SK-N-SH treated with all-trans-retinoic acid at 6 μM for 48 hours (cell line): ENCODE data around the gene GLDC.
"Not testable (repeated sequence)": the region's sequence is repeated elsewhere in the genome, so short reads cannot be mapped to it uniquely, and the experiment has no call there.

Source experiments
- ATAC-seq: fragments of 200-7000 bp; cut with Tn5 transposase; 3 replicates; pipeline ENCODE4 v1.9.1; 2020; ENCODE audit warnings: mild to moderate bottlenecking, moderate library complexity
- ARNTL ChIP-seq: fragments of 450-650 bp; formaldehyde crosslinking; IDR thresholded peaks from 2 replicates; pipeline ENCODE4 v1.5.0; 2020; ENCODE audit warnings: low read depth, mild to moderate bottlenecking, moderate library complexity, borderline replicate concordance
- BACH2 ChIP-seq: fragments of 250-450 bp; sonication (Bioruptor Pico); IDR thresholded peaks from 2 replicates; pipeline ENCODE4 v1.9.0; 2021; ENCODE audit warnings: mild to moderate bottlenecking, borderline replicate concordance
- ESRRG ChIP-seq: fragments of 250-450 bp; sonication (Bioruptor Pico); IDR thresholded peaks from 2 replicates; pipeline ENCODE4 v1.6.1; 2021; ENCODE audit warnings: mild to moderate bottlenecking
- ISL1 ChIP-seq: fragments of 250-450 bp; sonication (Bioruptor Pico); IDR thresholded peaks from 2 replicates; pipeline ENCODE4 v2.1.2; 2022; ENCODE audit warnings: mild to moderate bottlenecking, moderate library complexity
- PPARA ChIP-seq: fragments of 250-450 bp; sonication (Bioruptor Pico); IDR thresholded peaks from 2 replicates; pipeline ENCODE4 v1.5.0; 2020; ENCODE audit warnings: mild to moderate bottlenecking, borderline replicate concordance
- SNAI2 ChIP-seq: fragments of 250-450 bp; sonication (Bioruptor Pico); IDR thresholded peaks from 2 replicates; pipeline ENCODE4 v1.5.0; 2020; ENCODE audit warnings: mild to moderate bottlenecking, moderate library complexity
- TOX ChIP-seq: fragments of 250-450 bp; sonication (Bioruptor Pico); IDR thresholded peaks from 2 replicates; pipeline ENCODE4 v1.8.0; 2021; ENCODE audit warnings: mild to moderate bottlenecking, moderate library complexity, borderline replicate concordance
- ZC3H10 ChIP-seq: fragments of 250-450 bp; sonication (Bioruptor Pico); IDR thresholded peaks from 2 replicates; pipeline ENCODE4 v1.5.1; 2021; ENCODE audit warnings: mild to moderate bottlenecking, moderate library complexity
- ZFP3 ChIP-seq: fragments of 250-450 bp; sonication (Bioruptor Pico); IDR thresholded peaks from 2 replicates; pipeline ENCODE4 v1.5.0; 2020; ENCODE audit warnings: mild to moderate bottlenecking, moderate library complexity
- ZFP30 ChIP-seq: fragments of 450-650 bp; formaldehyde crosslinking; IDR thresholded peaks from 2 replicates; pipeline ENCODE4 v1.5.0; 2022; ENCODE audit warnings: mild to moderate bottlenecking, moderate library complexity
- ZNF70 ChIP-seq: fragments of 450-650 bp; formaldehyde crosslinking; IDR thresholded peaks from 2 replicates; pipeline ENCODE4 v1.5.0; 2020; ENCODE audit warnings: mild to moderate bottlenecking, moderate library complexity
- ZNF8 ChIP-seq: fragments of 450-650 bp; formaldehyde crosslinking; IDR thresholded peaks from 2 replicates; pipeline ENCODE4 v1.5.0; 2020; ENCODE audit warnings: mild to moderate bottlenecking, moderate library complexity
- TF ChIP-seq, protein P1 (sequence below): fragments of 250-450 bp; sonication (Bioruptor Pico); IDR thresholded peaks from 2 replicates; pipeline ENCODE4 v1.8.0; 2020; ENCODE audit warnings: mild to moderate bottlenecking, moderate library complexity, borderline replicate concordance
- TF ChIP-seq, protein P2 (sequence below): fragments of 250-450 bp; sonication (Bioruptor Pico); IDR thresholded peaks from 2 replicates; pipeline ENCODE4 v1.8.0; 2021; ENCODE audit warnings: low read depth, mild to moderate bottlenecking, moderate library complexity, borderline replicate concordance
- TF ChIP-seq, protein P3 (sequence below): fragments of 250-450 bp; sonication (Bioruptor Pico); IDR thresholded peaks from 2 replicates; pipeline ENCODE4 v1.5.1; 2020; ENCODE audit warnings: low read depth, mild to moderate bottlenecking, moderate library complexity
- TF ChIP-seq, protein P4 (sequence below): fragments of 250-450 bp; sonication (Bioruptor Pico); IDR thresholded peaks from 2 replicates; pipeline ENCODE4 v1.5.1; 2021; ENCODE audit warnings: mild to moderate bottlenecking, moderate library complexity

The GLDC gene

DNA sequence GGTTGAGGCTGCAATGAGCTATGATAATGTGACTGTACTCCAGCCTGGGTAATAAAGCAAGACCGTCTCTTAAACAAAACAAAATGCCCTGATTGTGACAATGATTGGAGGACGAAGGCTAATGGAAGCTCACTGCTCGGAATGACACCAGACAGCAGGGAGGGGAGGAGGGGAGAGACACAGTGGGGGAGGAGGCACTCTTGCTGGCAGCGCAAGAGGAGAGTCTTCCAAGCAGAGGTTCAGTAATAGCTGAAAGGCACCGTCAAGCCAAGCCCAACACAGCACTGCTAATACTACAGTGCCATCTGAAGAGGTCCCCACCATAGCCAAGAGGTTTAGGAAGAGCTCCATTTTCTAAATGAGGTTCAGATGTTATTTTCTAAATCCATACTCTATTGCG is 102.3 kb downstream of the GLDC start:
- no peak for ATAC-seq

DNA sequence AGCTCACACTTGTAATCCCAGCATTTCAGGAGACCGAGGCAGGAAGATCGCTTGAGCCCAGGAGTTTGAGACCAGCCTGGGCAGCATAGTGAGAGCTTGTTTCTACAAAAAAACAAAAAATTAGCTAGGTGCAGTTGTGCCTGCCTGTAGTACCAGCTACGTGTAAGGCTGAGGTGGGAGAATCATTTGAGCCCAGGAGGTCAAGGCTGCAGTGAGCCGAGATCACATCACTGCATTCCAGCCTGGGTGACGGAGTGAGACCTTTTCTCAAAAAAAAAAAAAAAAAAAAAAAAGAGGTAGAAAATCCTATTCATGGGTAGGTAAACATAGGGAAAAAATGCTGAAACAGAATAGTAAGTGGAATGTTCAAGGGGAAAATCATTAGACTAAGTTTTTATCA is 102.9 kb downstream of the GLDC start:
- ATAC-seq, result not testable (repeated sequence)

More for the DNA sequence above, 102.3 kb downstream of the GLDC start:
- no peak for TF ChIP-seq TOX
- TF ChIP-seq ESRRG (CRISPR knock-in tag), result no peak
- TF ChIP-seq ZFP30 (CRISPR knock-in tag), result no peak
- TF ChIP-seq, protein P1, sequence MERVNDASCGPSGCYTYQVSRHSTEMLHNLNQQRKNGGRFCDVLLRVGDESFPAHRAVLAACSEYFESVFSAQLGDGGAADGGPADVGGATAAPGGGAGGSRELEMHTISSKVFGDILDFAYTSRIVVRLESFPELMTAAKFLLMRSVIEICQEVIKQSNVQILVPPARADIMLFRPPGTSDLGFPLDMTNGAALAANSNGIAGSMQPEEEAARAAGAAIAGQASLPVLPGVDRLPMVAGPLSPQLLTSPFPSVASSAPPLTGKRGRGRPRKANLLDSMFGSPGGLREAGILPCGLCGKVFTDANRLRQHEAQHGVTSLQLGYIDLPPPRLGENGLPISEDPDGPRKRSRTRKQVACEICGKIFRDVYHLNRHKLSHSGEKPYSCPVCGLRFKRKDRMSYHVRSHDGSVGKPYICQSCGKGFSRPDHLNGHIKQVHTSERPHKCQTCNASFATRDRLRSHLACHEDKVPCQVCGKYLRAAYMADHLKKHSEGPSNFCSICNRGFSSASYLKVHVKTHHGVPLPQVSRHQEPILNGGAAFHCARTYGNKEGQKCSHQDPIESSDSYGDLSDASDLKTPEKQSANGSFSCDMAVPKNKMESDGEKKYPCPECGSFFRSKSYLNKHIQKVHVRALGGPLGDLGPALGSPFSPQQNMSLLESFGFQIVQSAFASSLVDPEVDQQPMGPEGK, result no peak
- no peak for TF ChIP-seq SNAI2 (CRISPR knock-in tag)
- TF ChIP-seq, protein P2, sequence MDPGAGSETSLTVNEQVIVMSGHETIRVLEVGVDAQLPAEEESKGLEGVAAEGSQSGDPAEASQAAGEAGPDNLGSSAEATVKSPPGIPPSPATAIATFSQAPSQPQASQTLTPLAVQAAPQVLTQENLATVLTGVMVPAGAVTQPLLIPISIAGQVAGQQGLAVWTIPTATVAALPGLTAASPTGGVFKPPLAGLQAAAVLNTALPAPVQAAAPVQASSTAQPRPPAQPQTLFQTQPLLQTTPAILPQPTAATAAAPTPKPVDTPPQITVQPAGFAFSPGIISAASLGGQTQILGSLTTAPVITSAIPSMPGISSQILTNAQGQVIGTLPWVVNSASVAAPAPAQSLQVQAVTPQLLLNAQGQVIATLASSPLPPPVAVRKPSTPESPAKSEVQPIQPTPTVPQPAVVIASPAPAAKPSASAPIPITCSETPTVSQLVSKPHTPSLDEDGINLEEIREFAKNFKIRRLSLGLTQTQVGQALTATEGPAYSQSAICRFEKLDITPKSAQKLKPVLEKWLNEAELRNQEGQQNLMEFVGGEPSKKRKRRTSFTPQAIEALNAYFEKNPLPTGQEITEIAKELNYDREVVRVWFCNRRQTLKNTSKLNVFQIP, result no peak
- no peak for TF ChIP-seq ZC3H10 (CRISPR knock-in tag)

DNA sequence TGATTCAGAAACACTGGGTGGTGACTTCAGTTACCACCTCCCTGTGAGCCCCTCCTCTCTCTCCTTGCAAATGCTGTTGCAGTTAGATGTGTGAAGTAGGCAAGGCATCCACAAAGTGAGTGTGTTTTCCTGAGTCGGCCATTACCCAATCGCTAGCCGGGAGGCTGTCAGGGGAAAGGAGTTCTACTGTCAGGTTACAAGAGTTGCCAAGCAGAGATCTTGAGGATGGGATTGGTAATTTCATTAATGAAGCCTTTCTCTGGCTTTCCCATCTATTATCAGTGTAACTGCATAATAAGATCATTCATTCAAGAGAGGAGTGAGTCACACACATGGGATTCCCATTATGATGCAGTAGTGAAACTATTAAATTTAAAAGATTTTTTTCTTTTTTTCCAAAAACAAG is 106.9 kb downstream of the GLDC start:
- TF ChIP-seq BACH2 (no peak), ZC3H10 (CRISPR knock-in tag) (no peak)
- TF ChIP-seq, protein P3, sequence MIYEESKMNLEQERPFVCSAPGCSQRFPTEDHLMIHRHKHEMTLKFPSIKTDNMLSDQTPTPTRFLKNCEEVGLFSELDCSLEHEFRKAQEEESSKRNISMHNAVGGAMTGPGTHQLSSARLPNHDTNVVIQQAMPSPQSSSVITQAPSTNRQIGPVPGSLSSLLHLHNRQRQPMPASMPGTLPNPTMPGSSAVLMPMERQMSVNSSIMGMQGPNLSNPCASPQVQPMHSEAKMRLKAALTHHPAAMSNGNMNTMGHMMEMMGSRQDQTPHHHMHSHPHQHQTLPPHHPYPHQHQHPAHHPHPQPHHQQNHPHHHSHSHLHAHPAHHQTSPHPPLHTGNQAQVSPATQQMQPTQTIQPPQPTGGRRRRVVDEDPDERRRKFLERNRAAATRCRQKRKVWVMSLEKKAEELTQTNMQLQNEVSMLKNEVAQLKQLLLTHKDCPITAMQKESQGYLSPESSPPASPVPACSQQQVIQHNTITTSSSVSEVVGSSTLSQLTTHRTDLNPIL (CRISPR knock-in tag), result no peak

DNA sequence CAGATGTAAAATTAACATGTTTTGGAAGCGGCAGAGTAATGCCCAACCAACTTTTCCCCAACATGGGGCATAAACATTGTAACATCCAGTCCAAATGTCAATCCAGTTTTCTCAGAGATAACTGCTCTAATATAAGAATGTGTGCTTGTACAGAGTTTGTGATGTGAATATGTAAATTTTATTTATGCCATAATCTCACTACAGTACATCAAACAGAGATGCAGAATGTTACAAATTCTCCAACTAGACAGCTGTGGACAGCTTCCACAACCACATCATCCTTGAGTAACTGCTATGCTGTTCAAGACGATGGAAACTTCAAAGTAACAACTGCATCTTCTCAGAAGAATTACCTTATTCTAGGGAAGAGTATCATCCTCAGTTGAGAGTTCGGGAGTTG is 109.9 kb downstream of the GLDC start:
- ATAC-seq, result no peak
- no peak for TF ChIP-seq ISL1
- TF ChIP-seq, protein P4, sequence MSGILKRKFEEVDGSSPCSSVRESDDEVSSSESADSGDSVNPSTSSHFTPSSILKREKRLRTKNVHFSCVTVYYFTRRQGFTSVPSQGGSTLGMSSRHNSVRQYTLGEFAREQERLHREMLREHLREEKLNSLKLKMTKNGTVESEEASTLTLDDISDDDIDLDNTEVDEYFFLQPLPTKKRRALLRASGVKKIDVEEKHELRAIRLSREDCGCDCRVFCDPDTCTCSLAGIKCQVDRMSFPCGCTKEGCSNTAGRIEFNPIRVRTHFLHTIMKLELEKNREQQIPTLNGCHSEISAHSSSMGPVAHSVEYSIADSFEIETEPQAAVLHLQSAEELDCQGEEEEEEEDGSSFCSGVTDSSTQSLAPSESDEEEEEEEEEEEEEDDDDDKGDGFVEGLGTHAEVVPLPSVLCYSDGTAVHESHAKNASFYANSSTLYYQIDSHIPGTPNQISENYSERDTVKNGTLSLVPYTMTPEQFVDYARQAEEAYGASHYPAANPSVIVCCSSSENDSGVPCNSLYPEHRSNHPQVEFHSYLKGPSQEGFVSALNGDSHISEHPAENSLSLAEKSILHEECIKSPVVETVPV (CRISPR knock-in tag), result no peak
- no peak for TF ChIP-seq PPARA

More for the DNA sequence above, 106.9 kb downstream of the GLDC start:
- ATAC-seq, result peak; percentile 79

DNA sequence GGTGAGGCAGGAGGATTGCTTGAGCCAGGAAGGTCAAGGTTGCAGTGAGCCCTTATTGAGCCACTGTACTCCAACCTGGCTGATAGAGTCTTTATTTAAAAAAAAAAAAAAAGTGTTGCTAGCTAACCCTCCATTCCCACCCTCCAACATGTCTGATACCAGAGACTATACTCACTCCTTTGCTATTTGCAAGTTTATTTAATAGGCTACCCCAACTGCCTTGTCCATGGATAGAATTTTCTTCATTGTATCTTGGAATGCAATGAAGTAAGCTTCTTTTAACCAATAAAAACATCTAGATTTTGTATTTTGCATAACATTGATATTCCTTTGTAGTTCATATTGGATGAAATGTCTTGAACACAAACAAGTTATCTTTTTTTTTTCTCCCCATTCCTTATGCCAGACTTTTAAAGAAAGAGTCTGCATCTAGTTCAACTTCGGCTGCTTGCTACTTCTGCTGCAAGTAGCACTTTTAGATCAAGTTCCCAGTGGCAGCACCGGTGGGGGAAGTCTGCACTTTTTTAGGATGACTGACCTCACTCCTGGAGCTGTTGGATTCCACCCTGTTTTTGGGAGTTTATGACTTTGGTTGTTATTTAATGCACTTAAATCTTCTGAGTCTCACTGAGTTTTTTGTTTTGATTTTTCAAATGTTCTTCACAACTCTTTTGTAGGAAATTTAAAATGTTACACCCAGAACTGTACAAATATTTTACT is 120.0 kb downstream of the GLDC start:
- TF ChIP-seq ZNF8, result no peak
- TF ChIP-seq ZNF70 (CRISPR knock-in tag), result no peak
- TF ChIP-seq ZFP3 (CRISPR knock-in tag), result no peak
- TF ChIP-seq SNAI2 (CRISPR knock-in tag), result no peak
- no peak for TF ChIP-seq ARNTL (CRISPR knock-in tag)
- TF ChIP-seq, protein P4 (CRISPR knock-in tag), result no peak
- TF ChIP-seq, protein P2, result no peak
- TF ChIP-seq TOX, result no peak
- no peak for ATAC-seq
